K562 (cell line): ENCODE data around the gene WNT3. TPM values are rescaled to one million over a fixed set of nuclear protein-coding genes. Genes with fewer than 3 reads are reported as not detected.

Experiments used
- CTBP1 ChIP-seq: fragments of 450-650 bp; IDR thresholded peaks from 2 replicates; pipeline ENCODE4 v1.6.1; 2016; ENCODE audit warnings: borderline replicate concordance
- EP400 ChIP-seq: fragments of 450-650 bp; IDR thresholded peaks from 2 replicates; pipeline ENCODE4 v1.6.1; 2017; ENCODE audit warnings: antibody characterized with exemption, mild to moderate bottlenecking, moderate library complexity
- ETV1 ChIP-seq: fragments of 450-650 bp; conservative IDR thresholded peaks from 2 replicates; pipeline ENCODE4 v1.6.1; 2016; ENCODE audit warnings: missing genetic modification characterization, control low read depth, low read depth, missing compliant biosample characterization
- ILF3 ChIP-seq: fragments of 450-650 bp; IDR thresholded peaks from 2 replicates; pipeline ENCODE4 v1.6.1; 2018; ENCODE audit warnings: antibody characterized with exemption, mild to moderate bottlenecking, moderate library complexity, borderline replicate concordance
- KDM1A ChIP-seq, 2 experiments: fragments of 450-650 bp; IDR thresholded peaks; 2 replicates each; pipeline ENCODE4 v1.6.1; 2016; ENCODE audit warnings: mild to moderate bottlenecking in 2 of 2
- KLF13 ChIP-seq: fragments of 450-650 bp; IDR thresholded peaks from 2 replicates; pipeline ENCODE4 v1.6.1; 2016; ENCODE audit warnings: missing genetic modification characterization, low read depth, mild to moderate bottlenecking, missing compliant biosample characterization, moderate library complexity, borderline replicate concordance
- NFIX ChIP-seq: fragments of 250-450 bp; sonication (Bioruptor Pico); IDR thresholded peaks from 2 replicates; pipeline ENCODE4 v1.4.0; 2020; ENCODE audit warnings: low read depth, mild to moderate bottlenecking, moderate library complexity
- POLR2AphosphoS5 ChIP-seq: IDR thresholded peaks from 2 replicates; pipeline ENCODE4 v1.6.1; 2011; ENCODE audit warnings: mild to moderate bottlenecking, low read depth, low read length, moderate library complexity; ENCODE audit not compliant: control insufficient read depth, insufficient read depth
- POLR2B ChIP-seq: fragments of 450-650 bp; IDR thresholded peaks from 2 replicates; pipeline ENCODE4 v1.6.1; 2018; ENCODE audit warnings: low read depth; ENCODE audit not compliant: partially characterized antibody
- SAP30 ChIP-seq: fragments of 200-600 bp; sonication (generic); IDR thresholded peaks from 2 replicates; pipeline ENCODE4 v1.6.1; 2012; ENCODE audit warnings: borderline replicate concordance, low read depth, mild to moderate bottlenecking, moderate library complexity, low read length, control low read depth, inconsistent platforms; ENCODE audit not compliant: insufficient read depth, poor library complexity, severe bottlenecking
- STAT5A ChIP-seq: IDR thresholded peaks from 2 replicates; pipeline ENCODE4 v1.6.1; 2012; ENCODE audit warnings: low read length, inconsistent platforms, borderline replicate concordance
- TAF15 ChIP-seq: fragments of 200-400 bp; formaldehyde crosslinking; IDR thresholded peaks from 2 replicates; pipeline ENCODE4 v1.6.1; 2017; ENCODE audit warnings: mild to moderate bottlenecking, low read depth, low read length, moderate library complexity
- TAF9B ChIP-seq: fragments of 450-650 bp; IDR thresholded peaks from 2 replicates; pipeline ENCODE4 v1.6.1; 2018; ENCODE audit warnings: mild to moderate bottlenecking; ENCODE audit not compliant: partially characterized antibody
- ZFPM2 ChIP-seq: fragments of 250-450 bp; sonication (Bioruptor Pico); IDR thresholded peaks from 2 replicates; pipeline ENCODE4 v1.5.1; 2022; ENCODE audit warnings: mild to moderate bottlenecking
- ZNF143 ChIP-seq: sonication (generic); formaldehyde crosslinking; IDR thresholded peaks from 2 replicates; pipeline ENCODE4 v1.9.0; 2022; ENCODE audit warnings: mild to moderate bottlenecking, missing genetic modification reagents
- ZNF551 ChIP-seq: fragments of 250-450 bp; sonication (Bioruptor Pico); IDR thresholded peaks from 2 replicates; pipeline ENCODE4 v1.5.0; 2021; ENCODE audit warnings: mild to moderate bottlenecking, moderate library complexity
- ZNF695 ChIP-seq: fragments of 450-650 bp; formaldehyde crosslinking; IDR thresholded peaks from 2 replicates; pipeline ENCODE4 v1.4.0; 2020; ENCODE audit warnings: mild to moderate bottlenecking, moderate library complexity
- ZNF79 ChIP-seq: fragments of 250-450 bp; sonication (Bioruptor Pico); IDR thresholded peaks from 2 replicates; pipeline ENCODE4 v1.4.0; 2020; ENCODE audit warnings: low read depth, mild to moderate bottlenecking, moderate library complexity
- polyA plus RNA-seq, 8 experiments: library from polyadenylated mRNA; depleted of rRNA in 4 of 8; stranded (reverse) in 5 of 8; unstranded in 3 of 8; fragments of >200 nt; fragmentation: Nextera tagmentation in 2 of 8; fragmentation: Illumina TruSeq in 1 of 8; extraction: Ambion mirVana in 2 of 8; extraction: Trizol in 1 of 8; gene quantifications; 2 replicates each; pipeline versions ENCODE4 v1.2.1 to v1.2.3, GENCODE V29; 2011 to 2014; ENCODE audit warnings: inconsistent platforms in 1 of 8, missing spikeins in 1 of 8
- total RNA-seq, 7 experiments: library from RNA; depleted of rRNA in 6 of 7; stranded (reverse); fragments of >200 nt in 6 of 7; fragmentation: Illumina TruSeq in 2 of 7; extraction: Trizol in 2 of 7; gene quantifications; 2 replicates each; pipeline versions ENCODE4 v1.2.1 to v1.2.3, GENCODE V29; 2011 to 2021; ENCODE audit warnings: low replicate concordance in 1 of 7
- TF ChIP-seq, protein P1 (sequence below): IDR thresholded peaks from 3 replicates; pipeline ENCODE4 v1.6.1; 2011; ENCODE audit warnings: borderline replicate concordance, mild to moderate bottlenecking, moderate library complexity; ENCODE audit not compliant: insufficient read length; ENCODE audit errors: extremely low read depth
- TF ChIP-seq, protein P2 (sequence below): fragments of 450-650 bp; formaldehyde crosslinking; IDR thresholded peaks from 2 replicates; pipeline ENCODE4 v1.4.0; 2020; ENCODE audit warnings: mild to moderate bottlenecking, moderate library complexity
- TF ChIP-seq, protein P3 (sequence below): fragments of 450-650 bp; IDR thresholded peaks from 2 replicates; pipeline ENCODE4 v1.6.1; 2016

Gene WNT3
- total and polyA plus RNA-seq, 9 of the 15 experiments (the other 6 are each of a cell fraction or from before 2014, with no cell fraction given), result 1.5 to 6.1 (median 3.3) TPM

DNA sequence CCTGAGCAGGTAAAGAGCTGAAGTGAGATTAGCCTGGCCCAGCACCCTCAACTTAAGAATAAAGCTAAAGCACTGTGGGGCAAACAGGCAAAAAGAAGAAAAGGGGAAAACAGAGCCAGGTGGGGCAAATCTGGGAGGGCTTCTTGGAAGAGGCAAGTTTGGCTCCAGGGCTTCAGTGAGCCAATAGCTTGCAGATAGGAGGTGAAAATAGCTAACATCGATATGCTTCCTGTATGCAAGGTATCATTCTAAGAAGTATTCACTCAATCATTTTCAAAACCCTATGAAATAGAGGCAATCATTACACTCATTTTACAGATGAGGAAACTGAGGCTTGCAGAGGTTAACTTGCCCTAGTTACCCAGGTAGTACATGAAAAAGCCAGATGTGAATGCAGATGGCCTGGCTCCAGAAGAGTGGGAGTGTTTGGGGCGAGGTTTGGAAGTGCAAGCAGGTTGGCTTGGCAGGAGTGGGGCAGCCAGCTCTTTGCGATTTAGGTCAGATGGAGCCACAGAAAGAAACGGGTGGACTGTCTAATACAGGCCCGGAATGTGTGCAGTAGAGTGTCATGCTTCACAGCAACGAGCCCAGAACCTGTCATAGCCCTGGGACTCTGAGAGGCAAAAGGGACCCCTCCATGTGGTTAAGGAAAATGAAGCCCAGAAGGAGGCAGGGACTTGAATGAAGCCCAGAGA is 5.7 kb downstream of the WNT3 start (continued):
- TF ChIP-seq CTBP1, result no peak
- TF ChIP-seq ZNF551, result no peak
- TF ChIP-seq, protein P1, sequence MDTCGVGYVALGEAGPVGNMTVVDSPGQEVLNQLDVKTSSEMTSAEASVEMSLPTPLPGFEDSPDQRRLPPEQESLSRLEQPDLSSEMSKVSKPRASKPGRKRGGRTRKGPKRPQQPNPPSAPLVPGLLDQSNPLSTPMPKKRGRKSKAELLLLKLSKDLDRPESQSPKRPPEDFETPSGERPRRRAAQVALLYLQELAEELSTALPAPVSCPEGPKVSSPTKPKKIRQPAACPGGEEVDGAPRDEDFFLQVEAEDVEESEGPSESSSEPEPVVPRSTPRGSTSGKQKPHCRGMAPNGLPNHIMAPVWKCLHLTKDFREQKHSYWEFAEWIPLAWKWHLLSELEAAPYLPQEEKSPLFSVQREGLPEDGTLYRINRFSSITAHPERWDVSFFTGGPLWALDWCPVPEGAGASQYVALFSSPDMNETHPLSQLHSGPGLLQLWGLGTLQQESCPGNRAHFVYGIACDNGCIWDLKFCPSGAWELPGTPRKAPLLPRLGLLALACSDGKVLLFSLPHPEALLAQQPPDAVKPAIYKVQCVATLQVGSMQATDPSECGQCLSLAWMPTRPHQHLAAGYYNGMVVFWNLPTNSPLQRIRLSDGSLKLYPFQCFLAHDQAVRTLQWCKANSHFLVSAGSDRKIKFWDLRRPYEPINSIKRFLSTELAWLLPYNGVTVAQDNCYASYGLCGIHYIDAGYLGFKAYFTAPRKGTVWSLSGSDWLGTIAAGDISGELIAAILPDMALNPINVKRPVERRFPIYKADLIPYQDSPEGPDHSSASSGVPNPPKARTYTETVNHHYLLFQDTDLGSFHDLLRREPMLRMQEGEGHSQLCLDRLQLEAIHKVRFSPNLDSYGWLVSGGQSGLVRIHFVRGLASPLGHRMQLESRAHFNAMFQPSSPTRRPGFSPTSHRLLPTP, result peak; percentile 28
- no peak for TF ChIP-seq ZNF695 (CRISPR knock-in tag)
- TF ChIP-seq KLF13 (tag), result no peak
- TF ChIP-seq, protein P2, sequence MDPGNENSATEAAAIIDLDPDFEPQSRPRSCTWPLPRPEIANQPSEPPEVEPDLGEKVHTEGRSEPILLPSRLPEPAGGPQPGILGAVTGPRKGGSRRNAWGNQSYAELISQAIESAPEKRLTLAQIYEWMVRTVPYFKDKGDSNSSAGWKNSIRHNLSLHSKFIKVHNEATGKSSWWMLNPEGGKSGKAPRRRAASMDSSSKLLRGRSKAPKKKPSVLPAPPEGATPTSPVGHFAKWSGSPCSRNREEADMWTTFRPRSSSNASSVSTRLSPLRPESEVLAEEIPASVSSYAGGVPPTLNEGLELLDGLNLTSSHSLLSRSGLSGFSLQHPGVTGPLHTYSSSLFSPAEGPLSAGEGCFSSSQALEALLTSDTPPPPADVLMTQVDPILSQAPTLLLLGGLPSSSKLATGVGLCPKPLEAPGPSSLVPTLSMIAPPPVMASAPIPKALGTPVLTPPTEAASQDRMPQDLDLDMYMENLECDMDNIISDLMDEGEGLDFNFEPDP, result no peak
- TF ChIP-seq ETV1 (tag), result no peak
- TF ChIP-seq TAF9B, result no peak
- TF ChIP-seq ILF3, result no peak
- no peak for TF ChIP-seq EP400
- no peak for TF ChIP-seq POLR2AphosphoS5
- no peak for TF ChIP-seq STAT5A
- TF ChIP-seq NFIX (CRISPR knock-in tag), result no peak
- TF ChIP-seq ZFPM2 (CRISPR knock-in tag), result no peak
- no peak for TF ChIP-seq SAP30
- TF ChIP-seq, protein P3, sequence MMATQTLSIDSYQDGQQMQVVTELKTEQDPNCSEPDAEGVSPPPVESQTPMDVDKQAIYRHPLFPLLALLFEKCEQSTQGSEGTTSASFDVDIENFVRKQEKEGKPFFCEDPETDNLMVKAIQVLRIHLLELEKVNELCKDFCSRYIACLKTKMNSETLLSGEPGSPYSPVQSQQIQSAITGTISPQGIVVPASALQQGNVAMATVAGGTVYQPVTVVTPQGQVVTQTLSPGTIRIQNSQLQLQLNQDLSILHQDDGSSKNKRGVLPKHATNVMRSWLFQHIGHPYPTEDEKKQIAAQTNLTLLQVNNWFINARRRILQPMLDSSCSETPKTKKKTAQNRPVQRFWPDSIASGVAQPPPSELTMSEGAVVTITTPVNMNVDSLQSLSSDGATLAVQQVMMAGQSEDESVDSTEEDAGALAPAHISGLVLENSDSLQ, result no peak
- no peak for TF ChIP-seq ZNF79
- TF ChIP-seq ZNF143 (CRISPR knock-in tag), result no peak
- no peak for TF ChIP-seq POLR2B
- no peak for TF ChIP-seq TAF15
- TF ChIP-seq KDM1A (IDR thresholded peaks at IDR 0.05), result peak; percentile 38 to 46; a peak in 1 of 4 replicates
